ENCODE measurements around the gene ARHGEF7. TPM values are rescaled to one million over a fixed set of nuclear protein-coding genes. Genes with fewer than 3 reads are reported as not detected.
A peak's percentile ranks its signal among the peaks of the same experiment; 100 is the strongest.

ARHGEF7 gene
- total RNA-seq, 1 donor from 2014 or later = 73.7 TPM

GRCh38 chr13:111211789-111212516 is 96.8 kb downstream of the ARHGEF7 start:
- Mint-ChIP-seq H3K9me3 (ENCODE audit: unreplicated experiment) (no peaks in the 10 kb centered on the region), H3K27ac (ENCODE audit: unreplicated experiment) (peak overlapping the region; percentile 88), H3K4me3 (ENCODE audit: unreplicated experiment) (peak overlapping the region; percentile 41), H3K4me1 (ENCODE audit: low read depth, unreplicated experiment) (peaks cover 76% of the 10 kb centered on the region), H3K36me3 (ENCODE audit: low read depth, unreplicated experiment) (peaks cover 7% of the 10 kb centered on the region), H3K27me3 (ENCODE audit: low read depth, unreplicated experiment) (no peaks in the 10 kb centered on the region)
- no peak for TF ChIP-seq EZH2 (IDR thresholded peaks at IDR 0.05; ENCODE audit: insufficient read depth, low read length)
- TF ChIP-seq, protein P1, sequence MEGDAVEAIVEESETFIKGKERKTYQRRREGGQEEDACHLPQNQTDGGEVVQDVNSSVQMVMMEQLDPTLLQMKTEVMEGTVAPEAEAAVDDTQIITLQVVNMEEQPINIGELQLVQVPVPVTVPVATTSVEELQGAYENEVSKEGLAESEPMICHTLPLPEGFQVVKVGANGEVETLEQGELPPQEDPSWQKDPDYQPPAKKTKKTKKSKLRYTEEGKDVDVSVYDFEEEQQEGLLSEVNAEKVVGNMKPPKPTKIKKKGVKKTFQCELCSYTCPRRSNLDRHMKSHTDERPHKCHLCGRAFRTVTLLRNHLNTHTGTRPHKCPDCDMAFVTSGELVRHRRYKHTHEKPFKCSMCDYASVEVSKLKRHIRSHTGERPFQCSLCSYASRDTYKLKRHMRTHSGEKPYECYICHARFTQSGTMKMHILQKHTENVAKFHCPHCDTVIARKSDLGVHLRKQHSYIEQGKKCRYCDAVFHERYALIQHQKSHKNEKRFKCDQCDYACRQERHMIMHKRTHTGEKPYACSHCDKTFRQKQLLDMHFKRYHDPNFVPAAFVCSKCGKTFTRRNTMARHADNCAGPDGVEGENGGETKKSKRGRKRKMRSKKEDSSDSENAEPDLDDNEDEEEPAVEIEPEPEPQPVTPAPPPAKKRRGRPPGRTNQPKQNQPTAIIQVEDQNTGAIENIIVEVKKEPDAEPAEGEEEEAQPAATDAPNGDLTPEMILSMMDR (IDR thresholded peaks at IDR 0.05; ENCODE audit: insufficient read depth, low read depth, low read length) = no peak
- Histone ChIP-seq H3K4me2 (ENCODE audit: low read length) (peak overlapping the region; percentile 81), H3K36me3 (ENCODE audit: insufficient read depth, low read length) (no peaks in the 10 kb centered on the region), H2AFZ (ENCODE audit: low read depth, low read length) (no peak overlapping the region), H3K4me1 (ENCODE audit: insufficient read depth, low read length) (peaks cover 34% of the 10 kb centered on the region), H3K4me3 (ENCODE audit: insufficient read depth, low read depth, low read length) (peak overlapping the region; percentile 1), H3K79me2 (ENCODE audit: insufficient read depth, low read length) (peaks cover 93% of the 10 kb centered on the region), H3K9ac (ENCODE audit: low read length) (peak overlapping the region; percentile 79), H3K9me3 (ENCODE audit: insufficient read depth, low read depth, low read length) (no peaks in the 10 kb centered on the region), H4K20me1 (ENCODE audit: insufficient read depth, low read length) (peaks cover 61% of the 10 kb centered on the region), H3K27ac (ENCODE audit: low read depth, low read length) (peak overlapping the region; percentile 88), H3K27me3 (ENCODE audit: insufficient read depth, low read length) (no peaks in the 10 kb centered on the region)
- peak; percentile 91 for DNase-seq (ENCODE audit: low read depth)
- FAIRE-seq = no peak

DNA sequence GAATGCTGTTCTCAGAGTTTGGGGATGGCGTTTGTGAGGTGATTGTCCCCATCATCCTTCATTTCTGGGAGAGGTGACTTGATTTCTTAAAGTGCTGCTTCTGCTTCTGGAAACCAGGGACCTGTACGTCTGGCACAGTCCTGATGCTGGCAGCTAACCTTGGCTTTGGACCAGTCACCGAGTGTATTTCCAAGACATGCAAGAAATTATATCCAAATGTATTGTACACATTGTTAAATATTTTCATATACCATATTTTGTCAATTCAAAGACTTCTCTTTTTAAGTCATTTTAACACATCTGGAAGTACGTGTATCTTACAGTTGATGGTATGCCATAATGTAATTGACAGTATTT is 97.4 kb downstream of the ARHGEF7 start:
- peak overlapping the region; percentile 81 for H3K4me2 ChIP-seq (ENCODE audit: low read length)
- peaks cover 76% of the 10 kb centered on the region for H3K4me1 Mint-ChIP-seq (ENCODE audit: low read depth, unreplicated experiment)
- H3K36me3 ChIP-seq (ENCODE audit: insufficient read depth, low read length) = no peaks in the 10 kb centered on the region
- no peak overlapping the region for H3K4me3 ChIP-seq (ENCODE audit: insufficient read depth, low read depth, low read length)
- peaks cover 61% of the 10 kb centered on the region for H4K20me1 ChIP-seq (ENCODE audit: insufficient read depth, low read length)
- no peak overlapping the region for H3K4me3 Mint-ChIP-seq (ENCODE audit: unreplicated experiment)
- peaks cover 93% of the 10 kb centered on the region for H3K79me2 ChIP-seq (ENCODE audit: insufficient read depth, low read length)
- peak overlapping the region; percentile 79 for H3K9ac ChIP-seq (ENCODE audit: low read length)
- peaks cover 34% of the 10 kb centered on the region for H3K4me1 ChIP-seq (ENCODE audit: insufficient read depth, low read length)
- no peaks in the 10 kb centered on the region for H3K27me3 Mint-ChIP-seq (ENCODE audit: low read depth, unreplicated experiment)
- H3K27me3 ChIP-seq (ENCODE audit: insufficient read depth, low read length) = no peaks in the 10 kb centered on the region
- no peaks in the 10 kb centered on the region for H3K9me3 Mint-ChIP-seq (ENCODE audit: unreplicated experiment)
- peaks cover 7% of the 10 kb centered on the region for H3K36me3 Mint-ChIP-seq (ENCODE audit: low read depth, unreplicated experiment)
- FAIRE-seq (no peak), DNase-seq (ENCODE audit: low read depth) (no peak)
- peak overlapping the region; percentile 88 for H3K27ac Mint-ChIP-seq (ENCODE audit: unreplicated experiment)
- no peak overlapping the region for H2AFZ ChIP-seq (ENCODE audit: low read depth, low read length)
- peak overlapping the region; percentile 88 for H3K27ac ChIP-seq (ENCODE audit: low read depth, low read length)
- TF ChIP-seq EZH2 (IDR thresholded peaks at IDR 0.05; ENCODE audit: insufficient read depth, low read length) = no peak
- TF ChIP-seq, protein P1 (IDR thresholded peaks at IDR 0.05; ENCODE audit: insufficient read depth, low read depth, low read length) = no peak
- no peaks in the 10 kb centered on the region for H3K9me3 ChIP-seq (ENCODE audit: insufficient read depth, low read depth, low read length)
